Karpas-422 (cell line): ENCODE measurements around the gene UGT1A7. TPM values are rescaled to one million over a fixed set of nuclear protein-coding genes. Genes with fewer than 3 reads are reported as not detected.

Experiments
- DNase-seq: peaks from one replicate; pipeline ENCODE4 v3.0.0-alpha.2; 2015
- H2AFZ ChIP-seq: fragments of 200-600 bp; sonication (generic); 2 replicates; pipeline ENCODE4 v1.6.1; 2014; ENCODE audit warnings: antibody characterized with exemption, low read length, mixed read lengths
- H3K27ac ChIP-seq: fragments of 200-600 bp; sonication (generic); 2 replicates; pipeline ENCODE4 v1.5.1; 2014; ENCODE audit warnings: mild to moderate bottlenecking, low read length, moderate library complexity
- H3K27me3 ChIP-seq: fragments of 200-600 bp; sonication (generic); 2 replicates; pipeline ENCODE4 v1.6.1; 2014; ENCODE audit warnings: low read length, mixed read lengths
- H3K36me3 ChIP-seq: fragments of 200-600 bp; sonication (generic); 2 replicates; pipeline ENCODE4 v1.6.1; 2014; ENCODE audit warnings: low read length, mixed read lengths; ENCODE audit not compliant: insufficient read depth
- H3K4me1 ChIP-seq: fragments of 200-600 bp; sonication (generic); 2 replicates; pipeline ENCODE4 v1.6.1; 2014; ENCODE audit warnings: mild to moderate bottlenecking, low read length, mixed read lengths
- H3K4me2 ChIP-seq: fragments of 200-600 bp; sonication (generic); 2 replicates; pipeline ENCODE4 v1.6.1; 2014; ENCODE audit warnings: low read length, low read depth, mild to moderate bottlenecking; ENCODE audit not compliant: poor library complexity, severe bottlenecking
- H3K4me3 ChIP-seq: fragments of 200-600 bp; sonication (generic); 2 replicates; pipeline ENCODE4 v1.5.1; 2014; ENCODE audit warnings: mild to moderate bottlenecking, antibody characterized with exemption, low read length, mixed read lengths
- H3K79me2 ChIP-seq: fragments of 200-600 bp; sonication (generic); 2 replicates; pipeline ENCODE4 v1.6.1; 2014; ENCODE audit warnings: mild to moderate bottlenecking, low read length, mixed read lengths
- H3K9ac ChIP-seq: fragments of 200-600 bp; sonication (generic); 2 replicates; pipeline ENCODE4 v1.6.0; 2014; ENCODE audit warnings: low read length
- H3K9me2 ChIP-seq: fragments of 200-600 bp; sonication (generic), shearing (Covaris generic); replicated peaks from 2 replicates; pipeline ENCODE4 v1.6.0; 2014; ENCODE audit warnings: mild to moderate bottlenecking, low read length, moderate library complexity; ENCODE audit not compliant: insufficient read depth
- H3K9me3 ChIP-seq: fragments of 300-700, 200-600 bp; sonication (generic); 2 replicates; pipeline ENCODE4 v1.6.1; 2014; ENCODE audit warnings: low read length, mixed read lengths
- H4K20me1 ChIP-seq: fragments of 200-600 bp; sonication (generic); 2 replicates; pipeline ENCODE4 v1.6.1; 2014; ENCODE audit warnings: mild to moderate bottlenecking, antibody characterized with exemption, low read length, low read depth; ENCODE audit not compliant: insufficient read depth
- total RNA-seq: library from RNA; depleted of rRNA; stranded (reverse); fragments of >200 nt; shearing (Covaris generic); gene quantifications from 2 replicates; pipeline ENCODE4 v1.2.3, GENCODE V29; 2014; ENCODE audit warnings: low replicate concordance

UGT1A7 gene
- total RNA-seq, 1 experiment from 2014 or later: not detected

GRCh38 chr2:233672886-233673285, 8.8 kb upstream of the UGT1A7 start:
- no peaks in the 10 kb centered on the region for H3K9me2 ChIP-seq
- no peak overlapping the region for H2AFZ ChIP-seq
- H3K9ac ChIP-seq: no peak overlapping the region
- H3K4me3 ChIP-seq: no peak overlapping the region
- H4K20me1 ChIP-seq: no peaks in the 10 kb centered on the region
- H3K4me1 ChIP-seq: peaks cover 11% of the 10 kb centered on the region
- no peaks in the 10 kb centered on the region for H3K36me3 ChIP-seq
- no peaks in the 10 kb centered on the region for H3K9me3 ChIP-seq
- H3K79me2 ChIP-seq: no peaks in the 10 kb centered on the region
- H3K4me2 ChIP-seq: no peak overlapping the region
- no peak for DNase-seq
- H3K27ac ChIP-seq: no peak overlapping the region
- no peaks in the 10 kb centered on the region for H3K27me3 ChIP-seq

- no peak overlapping the region for H3K9ac ChIP-seq
- H3K79me2 ChIP-seq: no peaks in the 10 kb centered on the region
- DNase-seq: no peak
- no peaks in the 10 kb centered on the region for H3K9me2 ChIP-seq
- no peak overlapping the region for H3K27ac ChIP-seq
- H3K9me3 ChIP-seq: no peaks in the 10 kb centered on the region
- H3K4me2 ChIP-seq: no peak overlapping the region
- peaks cover 21% of the 10 kb centered on the region for H3K4me1 ChIP-seq
- no peaks in the 10 kb centered on the region for H4K20me1 ChIP-seq
- no peaks in the 10 kb centered on the region for H3K36me3 ChIP-seq
- H3K4me3 ChIP-seq: no peak overlapping the region
- no peak overlapping the region for H2AFZ ChIP-seq
- no peaks in the 10 kb centered on the region for H3K27me3 ChIP-seq
Observed at GRCh38 chr2:233673896-233674295, 7.8 kb upstream of the UGT1A7 start.

GRCh38 chr2:233674314-233674713, 7.4 kb upstream of the UGT1A7 start:
- no peaks in the 10 kb centered on the region for H3K36me3 ChIP-seq
- no peaks in the 10 kb centered on the region for H3K27me3 ChIP-seq
- peak; percentile 65 for DNase-seq
- H3K9me3 ChIP-seq: no peaks in the 10 kb centered on the region
- H2AFZ ChIP-seq: no peak overlapping the region
- no peak overlapping the region for H3K4me3 ChIP-seq
- no peak overlapping the region for H3K4me2 ChIP-seq
- no peak overlapping the region for H3K9ac ChIP-seq
- H3K79me2 ChIP-seq: no peaks in the 10 kb centered on the region
- H3K4me1 ChIP-seq: peaks cover 22% of the 10 kb centered on the region
- H3K9me2 ChIP-seq: no peaks in the 10 kb centered on the region
- H4K20me1 ChIP-seq: no peaks in the 10 kb centered on the region
- no peak overlapping the region for H3K27ac ChIP-seq

- Histone ChIP-seq H3K27ac (no peak overlapping the region), H4K20me1 (no peaks in the 10 kb centered on the region), H3K36me3 (no peaks in the 10 kb centered on the region), H3K9me3 (no peaks in the 10 kb centered on the region), H3K4me2 (no peak overlapping the region), H3K9ac (no peak overlapping the region), H3K4me3 (no peak overlapping the region), H3K9me2 (no peaks in the 10 kb centered on the region), H2AFZ (no peak overlapping the region), H3K79me2 (no peaks in the 10 kb centered on the region), H3K27me3 (no peaks in the 10 kb centered on the region), H3K4me1 (peaks cover 22% of the 10 kb centered on the region)
- DNase-seq: no peak
Observed at GRCh38 chr2:233674995-233675394, 6.7 kb upstream of the UGT1A7 start.

GRCh38 chr2:233676046-233676445, 5.7 kb upstream of the UGT1A7 start:
- Histone ChIP-seq H4K20me1 (no peaks in the 10 kb centered on the region), H3K4me2 (no peak overlapping the region), H2AFZ (no peak overlapping the region), H3K9me2 (no peaks in the 10 kb centered on the region), H3K36me3 (no peaks in the 10 kb centered on the region), H3K27ac (no peak overlapping the region), H3K9ac (no peak overlapping the region), H3K9me3 (no peaks in the 10 kb centered on the region), H3K4me3 (no peak overlapping the region), H3K4me1 (peaks cover 22% of the 10 kb centered on the region), H3K79me2 (no peaks in the 10 kb centered on the region), H3K27me3 (no peaks in the 10 kb centered on the region)
- DNase-seq: no peak

- Histone ChIP-seq H3K79me2 (no peaks in the 10 kb centered on the region), H3K4me2 (no peak overlapping the region), H3K4me3 (no peak overlapping the region), H3K27me3 (no peaks in the 10 kb centered on the region), H3K9me2 (no peaks in the 10 kb centered on the region), H3K27ac (no peak overlapping the region), H3K9me3 (no peaks in the 10 kb centered on the region), H3K36me3 (no peaks in the 10 kb centered on the region), H3K4me1 (peaks cover 30% of the 10 kb centered on the region), H4K20me1 (no peaks in the 10 kb centered on the region), H2AFZ (no peak overlapping the region), H3K9ac (no peak overlapping the region)
- DNase-seq: no peak
Observed at GRCh38 chr2:233679196-233679595, 2.5 kb upstream of the UGT1A7 start.

GRCh38 chr2:233680361-233681045, 1.2 kb upstream of the UGT1A7 start:
- no peak overlapping the region for H3K4me2 ChIP-seq
- no peaks in the 10 kb centered on the region for H3K79me2 ChIP-seq
- no peaks in the 10 kb centered on the region for H4K20me1 ChIP-seq
- no peaks in the 10 kb centered on the region for H3K36me3 ChIP-seq
- H3K4me1 ChIP-seq: peaks cover 30% of the 10 kb centered on the region
- H3K9ac ChIP-seq: no peak overlapping the region
- H3K9me2 ChIP-seq: no peaks in the 10 kb centered on the region
- no peak overlapping the region for H2AFZ ChIP-seq
- H3K27me3 ChIP-seq: no peaks in the 10 kb centered on the region
- peak; percentile 16 for DNase-seq
- H3K9me3 ChIP-seq: no peaks in the 10 kb centered on the region
- H3K4me3 ChIP-seq: no peak overlapping the region
- no peak overlapping the region for H3K27ac ChIP-seq

- no peak overlapping the region for H3K27ac ChIP-seq
- no peaks in the 10 kb centered on the region for H4K20me1 ChIP-seq
- DNase-seq: peak; percentile 17
- no peaks in the 10 kb centered on the region for H3K9me2 ChIP-seq
- no peak overlapping the region for H3K4me2 ChIP-seq
- no peaks in the 10 kb centered on the region for H3K36me3 ChIP-seq
- H3K4me3 ChIP-seq: no peak overlapping the region
- no peaks in the 10 kb centered on the region for H3K27me3 ChIP-seq
- H2AFZ ChIP-seq: no peak overlapping the region
- no peaks in the 10 kb centered on the region for H3K9me3 ChIP-seq
- H3K79me2 ChIP-seq: no peaks in the 10 kb centered on the region
- peaks cover 12% of the 10 kb centered on the region for H3K4me1 ChIP-seq
- no peak overlapping the region for H3K9ac ChIP-seq
Observed at GRCh38 chr2:233684640-233685039, 2.9 kb downstream of the UGT1A7 start.
